Gastroesophageal sphincter (tissue), 3 donors: Measurements from ENCODE around the gene CAPS.

Experiments used
- CTCF ChIP-seq, 4 experiments: fragments of 200-600 bp in 2 of 4; fragments of 450-650 bp in 2 of 4; sonication (generic) in 1 of 4; IDR thresholded peaks; one replicate each; pipeline ENCODE4 v1.5.1; 2017 to 2019; ENCODE audit warnings: antibody characterized with exemption in 4 of 4, mild to moderate bottlenecking in 2 of 4, moderate library complexity in 2 of 4
- POLR2A ChIP-seq, 2 donors: fragments of 450-650 bp; IDR thresholded peaks; one replicate each; pipeline ENCODE4 v1.6.1; 2017; ENCODE audit warnings: antibody characterized with exemption in 2 of 2, mild to moderate bottlenecking in 2 of 2, moderate library complexity in 1 of 2
- POLR2AphosphoS5 ChIP-seq: sonication (generic); formaldehyde crosslinking; IDR thresholded peaks from one replicate; pipeline ENCODE4 v1.6.1; 2017; ENCODE audit warnings: antibody characterized with exemption

- TF ChIP-seq CTCF (IDR thresholded peaks at IDR 0.05) (no peak), POLR2A (IDR thresholded peaks at IDR 0.05) (no peak), POLR2AphosphoS5 (no peak)
Observed at GRCh38 chr19:5936292-5936592, 22.2 kb downstream of the CAPS start.
